ENCODE data around the gene TIGD1.
"Not testable (repeated sequence)": the region's sequence is repeated elsewhere in the genome, so short reads cannot be mapped to it uniquely, and the experiment has no call there.

Gene TIGD1

GRCh38 chr2:232533944-232534710 is 16.2 kb downstream of the TIGD1 start:
- no peaks in the 10 kb centered on the region for H3K4me1 ChIP-seq (ENCODE audit: control insufficient read depth, insufficient read depth, low read length, poor library complexity, severe bottlenecking)
- no peaks in the 10 kb centered on the region for H3K36me3 ChIP-seq (ENCODE audit: control insufficient read depth, insufficient read depth, low read length)
- no peak for DNase-seq
- H3K9me3 ChIP-seq (ENCODE audit: control insufficient read depth, low read length): no peaks in the 10 kb centered on the region
- H3K27ac ChIP-seq (ENCODE audit: insufficient read depth, low read length, poor library complexity, severe bottlenecking): no peak overlapping the region
- no peak overlapping the region for H3K4me3 ChIP-seq (ENCODE audit: insufficient read depth, low read depth, low read length, poor library complexity, severe bottlenecking)
- H3K27me3 ChIP-seq (replicated peaks; ENCODE audit: control insufficient read depth, insufficient read depth, low read length, poor library complexity, severe bottlenecking): no peaks in the 10 kb centered on the region

GRCh38 chr2:232532821-232533220 is 17.5 kb downstream of the TIGD1 start:
- H3K9me3 ChIP-seq (ENCODE audit: control insufficient read depth, low read length); H3K4me3 ChIP-seq (ENCODE audit: insufficient read depth, low read depth, low read length, poor library complexity, severe bottlenecking); H3K27me3 ChIP-seq (replicated peaks; ENCODE audit: control insufficient read depth, insufficient read depth, low read length, poor library complexity, severe bottlenecking); H3K36me3 ChIP-seq (ENCODE audit: control insufficient read depth, insufficient read depth, low read length); H3K27ac ChIP-seq (ENCODE audit: insufficient read depth, low read length, poor library complexity, severe bottlenecking); DNase-seq; H3K4me1 ChIP-seq (ENCODE audit: control insufficient read depth, insufficient read depth, low read length, poor library complexity, severe bottlenecking): not testable (repeated sequence)

DNA sequence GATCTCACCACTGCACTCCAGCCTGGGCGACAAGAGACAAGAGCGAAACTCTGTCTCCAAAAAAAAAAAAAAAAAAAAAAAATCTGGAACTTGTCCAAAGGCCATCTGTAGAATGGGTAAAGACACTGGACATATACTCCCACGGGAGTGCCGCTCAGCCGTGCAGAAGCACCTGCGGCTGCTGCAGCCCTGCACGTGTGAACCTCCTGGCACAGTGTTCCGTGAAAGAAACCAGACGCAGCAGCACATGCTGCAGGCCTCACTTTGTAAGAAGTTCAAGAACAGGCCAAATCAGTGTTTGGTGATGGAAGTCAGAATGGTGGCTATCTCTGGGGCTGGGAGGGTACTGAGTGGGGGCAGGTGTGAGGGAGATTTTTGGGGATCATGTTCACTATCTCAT is 17.9 kb downstream of the TIGD1 start:
- Histone ChIP-seq H3K27ac (ENCODE audit: insufficient read depth, low read length, poor library complexity, severe bottlenecking) (no peak overlapping the region), H3K4me3 (ENCODE audit: insufficient read depth, low read depth, low read length, poor library complexity, severe bottlenecking) (no peak overlapping the region), H3K9me3 (ENCODE audit: control insufficient read depth, low read length) (no peaks in the 10 kb centered on the region), H3K4me1 (ENCODE audit: control insufficient read depth, insufficient read depth, low read length, poor library complexity, severe bottlenecking) (no peaks in the 10 kb centered on the region), H3K27me3 (replicated peaks; ENCODE audit: control insufficient read depth, insufficient read depth, low read length, poor library complexity, severe bottlenecking) (no peaks in the 10 kb centered on the region), H3K36me3 (ENCODE audit: control insufficient read depth, insufficient read depth, low read length) (no peaks in the 10 kb centered on the region)
- no peak for DNase-seq

DNA sequence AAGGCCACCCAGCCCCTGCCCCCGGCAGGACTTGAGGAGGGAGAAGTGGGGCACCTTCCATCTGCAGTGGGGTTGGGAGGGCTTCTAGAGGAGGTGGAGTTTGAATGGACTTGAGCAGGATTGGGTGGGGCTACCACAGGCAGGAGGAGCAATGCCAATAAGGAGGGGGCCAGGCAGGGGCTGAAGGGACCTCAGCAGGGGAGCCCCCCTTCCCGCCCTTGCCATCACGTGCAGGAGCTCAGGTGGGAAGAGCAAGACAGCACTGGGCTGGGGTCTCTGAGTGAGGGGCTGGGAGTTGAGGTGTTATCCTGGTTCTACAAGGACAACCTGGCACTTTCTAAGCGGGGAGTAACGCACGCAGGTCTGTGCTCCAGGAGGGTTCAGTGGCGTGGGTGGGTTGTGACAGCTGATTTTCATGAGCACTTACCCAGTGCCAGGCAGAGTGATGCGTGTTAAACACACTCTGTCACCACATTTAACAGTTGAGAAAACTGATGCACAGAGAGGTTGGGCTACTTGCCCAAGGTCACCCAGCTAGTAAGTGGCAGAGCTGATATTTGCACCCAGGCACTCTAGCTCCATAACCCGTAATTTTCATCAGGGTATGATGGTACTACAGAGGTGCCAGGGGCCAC is 19.6 kb downstream of the TIGD1 start:
- no peak overlapping the region for H3K4me3 ChIP-seq (ENCODE audit: insufficient read depth, low read depth, low read length, poor library complexity, severe bottlenecking)
- H3K27ac ChIP-seq (ENCODE audit: insufficient read depth, low read length, poor library complexity, severe bottlenecking): no peak overlapping the region
- H3K4me1 ChIP-seq (ENCODE audit: control insufficient read depth, insufficient read depth, low read length, poor library complexity, severe bottlenecking): no peaks in the 10 kb centered on the region
- H3K36me3 ChIP-seq (ENCODE audit: control insufficient read depth, insufficient read depth, low read length): no peaks in the 10 kb centered on the region
- H3K27me3 ChIP-seq (replicated peaks; ENCODE audit: control insufficient read depth, insufficient read depth, low read length, poor library complexity, severe bottlenecking): no peaks in the 10 kb centered on the region
- DNase-seq: no peak
- no peaks in the 10 kb centered on the region for H3K9me3 ChIP-seq (ENCODE audit: control insufficient read depth, low read length)

GRCh38 chr2:232529806-232530547 is 20.4 kb downstream of the TIGD1 start:
- Histone ChIP-seq H3K4me3 (ENCODE audit: insufficient read depth, low read depth, low read length, poor library complexity, severe bottlenecking) (no peak overlapping the region), H3K4me1 (ENCODE audit: control insufficient read depth, insufficient read depth, low read length, poor library complexity, severe bottlenecking) (no peaks in the 10 kb centered on the region), H3K27ac (ENCODE audit: insufficient read depth, low read length, poor library complexity, severe bottlenecking) (no peak overlapping the region), H3K27me3 (replicated peaks; ENCODE audit: control insufficient read depth, insufficient read depth, low read length, poor library complexity, severe bottlenecking) (peaks cover 3% of the 10 kb centered on the region), H3K36me3 (ENCODE audit: control insufficient read depth, insufficient read depth, low read length) (no peaks in the 10 kb centered on the region), H3K9me3 (ENCODE audit: control insufficient read depth, low read length) (no peaks in the 10 kb centered on the region)
- DNase-seq: no peak

DNA sequence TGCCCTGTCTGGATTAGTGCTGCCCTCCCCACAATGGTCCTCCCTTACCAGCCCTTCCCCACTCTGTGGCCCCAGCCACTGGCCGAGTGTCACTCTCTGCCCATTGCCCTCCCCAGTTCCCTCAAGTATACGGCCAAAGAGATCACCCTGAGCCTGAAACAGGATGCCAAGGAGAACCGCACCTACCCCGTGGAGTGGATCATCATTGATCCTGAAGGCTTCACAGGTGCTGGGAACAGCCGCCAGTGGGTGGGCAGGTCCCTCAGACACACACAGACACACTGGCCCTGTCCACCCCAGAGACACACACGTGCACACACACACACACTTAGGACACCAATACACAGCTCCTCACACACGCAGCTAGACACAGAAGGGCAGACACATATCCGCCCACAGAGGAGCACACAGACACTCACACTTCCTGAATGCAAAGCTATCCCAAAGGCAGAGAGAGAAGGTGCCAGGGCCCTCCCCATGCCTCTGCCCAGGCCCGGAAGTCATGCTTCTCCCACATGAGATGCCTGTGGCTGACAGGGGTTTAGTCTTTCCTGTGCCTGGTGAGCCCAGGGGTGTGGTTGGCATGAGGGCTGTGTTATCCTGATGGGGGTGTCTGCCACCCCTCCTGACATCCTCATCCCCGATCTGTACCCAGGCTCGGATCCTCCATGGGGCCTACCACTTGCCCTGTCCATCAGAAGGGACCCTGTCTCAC is 21.5 kb downstream of the TIGD1 start:
- H3K36me3 ChIP-seq (ENCODE audit: control insufficient read depth, insufficient read depth, low read length): no peaks in the 10 kb centered on the region
- H3K4me1 ChIP-seq (ENCODE audit: control insufficient read depth, insufficient read depth, low read length, poor library complexity, severe bottlenecking): peaks cover 5% of the 10 kb centered on the region
- H3K27ac ChIP-seq (ENCODE audit: insufficient read depth, low read length, poor library complexity, severe bottlenecking): no peak overlapping the region
- no peak overlapping the region for H3K4me3 ChIP-seq (ENCODE audit: insufficient read depth, low read depth, low read length, poor library complexity, severe bottlenecking)
- H3K9me3 ChIP-seq (ENCODE audit: control insufficient read depth, low read length): no peaks in the 10 kb centered on the region
- peaks cover 13% of the 10 kb centered on the region for H3K27me3 ChIP-seq (replicated peaks; ENCODE audit: control insufficient read depth, insufficient read depth, low read length, poor library complexity, severe bottlenecking)
- DNase-seq: no peak

- no peak overlapping the region for H3K4me3 ChIP-seq (ENCODE audit: insufficient read depth, low read depth, low read length, poor library complexity, severe bottlenecking)
- no peak overlapping the region for H3K27ac ChIP-seq (ENCODE audit: insufficient read depth, low read length, poor library complexity, severe bottlenecking)
- no peaks in the 10 kb centered on the region for H3K36me3 ChIP-seq (ENCODE audit: control insufficient read depth, insufficient read depth, low read length)
- no peak for DNase-seq
- H3K4me1 ChIP-seq (ENCODE audit: control insufficient read depth, insufficient read depth, low read length, poor library complexity, severe bottlenecking): peaks cover 14% of the 10 kb centered on the region
- no peaks in the 10 kb centered on the region for H3K9me3 ChIP-seq (ENCODE audit: control insufficient read depth, low read length)
- peaks cover 22% of the 10 kb centered on the region for H3K27me3 ChIP-seq (replicated peaks; ENCODE audit: control insufficient read depth, insufficient read depth, low read length, poor library complexity, severe bottlenecking)
Observed at GRCh38 chr2:232527905-232528470, 22.4 kb downstream of the TIGD1 start.

GRCh38 chr2:232526372-232526941 is 23.9 kb downstream of the TIGD1 start:
- DNase-seq: no peak
- Histone ChIP-seq H3K4me3 (ENCODE audit: insufficient read depth, low read depth, low read length, poor library complexity, severe bottlenecking) (no peak overlapping the region), H3K9me3 (ENCODE audit: control insufficient read depth, low read length) (no peaks in the 10 kb centered on the region), H3K4me1 (ENCODE audit: control insufficient read depth, insufficient read depth, low read length, poor library complexity, severe bottlenecking) (peaks cover 27% of the 10 kb centered on the region), H3K36me3 (ENCODE audit: control insufficient read depth, insufficient read depth, low read length) (no peaks in the 10 kb centered on the region), H3K27me3 (replicated peaks; ENCODE audit: control insufficient read depth, insufficient read depth, low read length, poor library complexity, severe bottlenecking) (peaks cover 37% of the 10 kb centered on the region), H3K27ac (ENCODE audit: insufficient read depth, low read length, poor library complexity, severe bottlenecking) (no peak overlapping the region)

DNA sequence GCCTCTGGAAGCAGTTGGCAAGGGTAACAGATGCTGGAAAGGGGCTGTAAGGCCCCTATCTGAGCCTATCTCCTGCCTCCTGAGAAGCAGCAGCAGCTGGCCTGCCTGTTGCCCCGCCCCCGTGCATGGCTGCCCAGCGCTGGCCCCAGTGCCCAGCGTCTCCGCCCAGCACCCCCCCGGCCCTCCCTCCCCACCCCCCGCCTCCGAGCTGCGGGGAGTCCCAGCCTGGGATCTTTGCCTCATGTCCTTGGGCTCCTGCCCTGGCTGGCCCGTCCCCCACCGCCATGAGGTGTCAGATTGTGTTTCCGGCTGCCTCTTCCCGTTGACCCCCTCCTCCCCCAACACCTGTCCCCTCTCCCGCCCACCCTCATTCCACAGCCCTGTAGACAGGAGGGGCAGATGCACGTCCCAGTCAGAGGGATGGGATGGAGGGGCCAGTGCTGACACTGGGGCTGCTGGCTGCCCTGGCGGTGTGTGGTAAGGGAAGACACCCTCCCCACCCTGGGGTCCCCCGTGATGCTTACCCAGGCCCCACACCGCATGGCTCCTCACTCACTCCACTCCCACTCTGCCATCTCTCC is 24.5 kb downstream of the TIGD1 start, which contains the start of gene CHRND:
Gene CHRND, plus strand, starts transcription at position 370 of the 581 bp plus-strand sequence. Its CDS starts 56 bp downstream, at position 426.
- no peak for DNase-seq
- peaks cover 40% of the 10 kb centered on the region for H3K27me3 ChIP-seq (replicated peaks; ENCODE audit: control insufficient read depth, insufficient read depth, low read length, poor library complexity, severe bottlenecking)
- H3K36me3 ChIP-seq (ENCODE audit: control insufficient read depth, insufficient read depth, low read length): no peaks in the 10 kb centered on the region
- H3K9me3 ChIP-seq (ENCODE audit: control insufficient read depth, low read length): no peaks in the 10 kb centered on the region
- H3K27ac ChIP-seq (ENCODE audit: insufficient read depth, low read length, poor library complexity, severe bottlenecking): no peak within 1 kb of the TSS
- H3K4me1 ChIP-seq (ENCODE audit: control insufficient read depth, insufficient read depth, low read length, poor library complexity, severe bottlenecking): peaks cover 27% of the 10 kb centered on the region
- H3K4me3 ChIP-seq (ENCODE audit: insufficient read depth, low read depth, low read length, poor library complexity, severe bottlenecking): no peak within 1 kb of the TSS

Data from effector memory CD4-positive, alpha-beta T cell (primary cell).